Measurements from ENCODE around the gene BICC1.

BICC1 gene

DNA sequence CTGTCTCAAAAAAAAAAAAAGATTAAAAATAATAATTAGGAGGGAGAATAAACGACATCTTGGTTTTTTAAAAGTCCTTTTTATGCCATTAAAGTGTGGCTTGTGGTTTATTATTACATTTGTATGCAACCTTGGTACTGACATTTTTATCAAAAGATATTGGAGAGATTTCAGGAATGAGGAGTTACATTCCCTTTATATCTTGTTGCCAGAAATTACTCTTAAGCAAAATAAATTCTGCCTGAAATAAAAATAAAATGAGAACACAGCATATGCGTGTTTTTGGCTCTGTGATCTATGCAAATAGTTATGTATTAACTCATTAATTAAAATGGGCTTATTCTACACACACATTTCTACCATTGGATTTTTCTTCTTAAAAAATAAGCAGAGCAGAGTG lies 202.4 kb downstream of the BICC1 start:
- no peak for DNase-seq

DNA sequence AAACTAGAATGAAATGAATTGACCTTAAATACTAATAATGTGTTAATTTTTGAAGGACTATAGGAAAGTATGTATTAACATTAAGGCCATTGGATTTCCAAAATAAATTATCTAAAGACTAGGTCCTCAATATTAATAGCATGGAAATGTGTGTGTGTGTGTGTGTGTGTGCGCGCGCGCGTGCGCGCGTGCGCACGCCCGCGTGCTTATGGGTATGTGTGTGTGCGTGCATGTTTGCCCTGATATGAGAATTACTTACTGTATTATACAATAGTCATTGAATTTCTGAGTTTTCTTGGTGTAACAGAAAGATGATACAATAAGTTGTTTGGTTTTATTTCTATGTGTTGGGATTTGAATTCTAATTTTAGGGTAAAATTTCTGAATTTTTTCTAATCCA lies 205.9 kb downstream of the BICC1 start:
- no peak for DNase-seq

DNA sequence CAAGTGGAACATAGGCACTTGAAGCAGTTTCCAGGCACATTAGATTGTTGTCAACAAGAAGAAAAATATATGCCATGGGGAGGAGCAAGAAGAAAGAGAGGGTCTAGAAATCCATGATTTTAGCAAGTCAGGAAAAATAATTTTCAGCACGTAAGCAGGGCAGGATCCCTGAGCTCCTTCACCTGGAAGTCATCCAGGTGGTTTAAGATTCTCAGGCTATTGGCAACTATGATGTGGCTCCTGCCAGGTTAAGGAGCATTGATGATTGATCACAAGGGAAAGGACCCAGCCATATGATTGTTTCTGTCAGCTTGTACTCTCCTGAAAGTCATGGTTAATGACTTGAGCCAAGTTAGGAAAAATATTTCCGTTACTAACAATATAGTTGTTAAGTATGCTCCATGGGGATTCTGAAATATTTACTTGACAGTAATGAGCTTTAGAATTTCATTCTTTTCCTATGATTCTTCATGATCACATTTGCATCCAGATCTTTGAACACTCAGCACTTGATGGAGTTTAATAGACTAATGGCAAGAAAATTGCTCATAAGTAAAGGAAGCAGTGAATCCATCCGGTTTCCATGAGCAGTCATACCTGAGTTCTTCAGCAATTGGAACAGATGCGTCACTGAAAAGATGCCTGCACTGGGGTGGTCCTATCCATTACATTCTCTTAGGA lies 209.1 kb downstream of the BICC1 start:
- DNase-seq, result no peak

DNA sequence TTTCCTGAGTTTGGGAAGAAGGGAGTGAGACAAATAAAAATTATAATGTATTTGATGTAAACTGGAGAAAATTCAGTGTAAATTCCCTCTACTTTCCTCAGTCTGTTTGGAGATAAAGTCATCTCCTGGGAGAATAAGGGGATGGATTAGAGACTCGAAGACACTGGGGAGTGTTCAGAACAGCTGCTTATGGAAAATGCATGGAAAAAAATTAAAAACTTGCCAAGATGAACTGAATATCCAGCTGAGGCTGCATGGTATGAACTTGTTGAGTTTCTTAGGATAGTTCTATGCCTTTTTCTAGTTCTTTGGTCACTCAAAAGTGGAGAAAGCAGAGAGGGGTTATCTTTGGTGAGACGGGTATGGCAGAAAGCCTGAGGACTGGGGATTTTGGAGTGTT lies 210.5 kb downstream of the BICC1 start:
- no peak for DNase-seq

DNA sequence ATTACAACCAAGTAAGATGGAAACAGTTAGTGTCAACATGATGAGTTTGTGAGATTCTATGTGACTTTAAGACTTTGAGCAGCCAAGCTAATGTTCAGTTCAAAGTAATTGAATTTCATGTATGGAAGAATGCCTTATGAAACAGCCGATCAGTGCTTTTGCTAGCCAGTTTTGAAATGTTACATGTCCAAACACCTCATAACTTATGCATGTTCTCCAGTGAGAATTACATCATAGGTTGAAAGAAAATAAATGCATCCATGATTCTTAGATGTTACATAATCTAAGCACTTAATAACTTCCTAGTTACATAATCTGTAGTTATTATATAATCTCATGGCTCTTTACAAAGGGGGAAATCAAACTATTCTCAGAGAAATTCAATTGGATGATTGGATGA lies 211.3 kb downstream of the BICC1 start:
- no peak for DNase-seq

DNA sequence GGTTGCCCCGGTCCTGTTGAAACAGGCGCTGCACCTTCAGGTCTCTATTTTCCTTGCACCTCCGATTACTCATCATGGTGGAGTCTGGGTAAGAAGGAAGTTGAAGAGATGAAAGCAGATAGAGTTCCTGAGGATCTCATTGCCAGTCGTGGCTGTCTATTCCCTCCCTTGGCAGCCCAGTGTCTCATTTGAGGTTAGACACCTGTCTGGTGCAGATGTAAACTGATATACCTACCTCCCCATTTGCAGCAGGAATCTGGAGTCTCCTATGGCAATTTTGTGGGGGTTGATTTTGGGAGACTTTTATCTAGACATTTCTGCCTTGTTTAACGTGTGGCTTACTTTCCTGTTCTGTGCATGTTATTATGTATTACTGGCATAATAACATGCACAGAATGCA lies 212.1 kb downstream of the BICC1 start:
- no peak for DNase-seq

DNA sequence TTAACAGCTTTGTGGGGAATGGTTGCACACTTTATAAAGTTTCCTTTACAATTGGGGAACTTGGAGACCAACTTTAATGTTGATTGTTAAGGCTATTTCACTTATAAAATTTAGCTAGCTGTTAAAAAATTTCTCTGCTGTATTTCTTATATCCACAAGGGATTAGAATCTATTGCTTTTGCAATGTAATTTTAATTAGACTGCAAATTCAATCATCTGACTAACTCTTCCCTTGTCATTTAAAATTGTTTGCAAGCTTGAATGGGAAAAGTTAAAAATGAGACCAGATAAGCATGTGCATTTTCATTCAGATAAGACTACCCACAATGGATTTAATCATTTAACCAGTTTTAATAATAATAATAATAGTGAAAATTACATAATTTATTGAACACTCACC lies 213.2 kb downstream of the BICC1 start:
- DNase-seq, result no peak

DNA sequence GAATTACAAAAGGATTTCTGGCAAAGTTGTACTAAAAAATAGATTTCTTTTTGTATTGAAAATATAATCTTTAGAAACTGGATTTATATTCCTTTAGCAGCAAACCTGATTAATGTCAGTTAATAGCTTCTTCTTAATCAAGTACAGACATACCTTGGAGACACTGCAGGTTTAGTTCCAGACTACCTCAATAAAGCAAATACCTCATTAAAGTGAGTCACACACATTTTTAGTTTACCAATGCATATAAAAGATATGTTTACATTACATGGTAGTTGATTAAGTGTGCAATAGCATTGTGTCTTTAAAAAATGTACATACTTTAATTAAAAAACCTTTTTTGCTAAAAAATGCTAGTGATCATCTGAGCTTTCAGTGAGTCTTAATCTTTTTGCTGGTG lies 215.0 kb downstream of the BICC1 start:
- DNase-seq, result no peak

DNA sequence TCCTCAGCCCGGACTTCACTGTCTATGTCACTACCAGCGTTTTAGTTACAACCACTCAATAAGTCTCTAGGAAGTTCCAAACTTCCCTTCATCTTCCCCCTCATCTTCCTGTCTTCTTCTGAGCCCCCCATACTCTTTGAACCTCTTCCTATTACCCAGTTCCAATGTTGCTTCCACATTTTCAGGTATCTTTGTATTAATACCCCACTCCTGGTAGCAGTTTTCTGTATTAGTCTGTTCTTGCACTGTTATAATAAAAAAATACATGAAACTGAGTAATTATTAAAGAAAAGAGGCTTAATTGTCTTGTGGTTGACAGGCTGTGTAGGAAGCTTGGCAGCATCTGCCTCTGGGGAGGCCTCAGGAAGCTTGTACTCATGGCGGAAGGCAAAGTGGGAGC lies 218.6 kb downstream of the BICC1 start:
- DNase-seq, result no peak

DNA sequence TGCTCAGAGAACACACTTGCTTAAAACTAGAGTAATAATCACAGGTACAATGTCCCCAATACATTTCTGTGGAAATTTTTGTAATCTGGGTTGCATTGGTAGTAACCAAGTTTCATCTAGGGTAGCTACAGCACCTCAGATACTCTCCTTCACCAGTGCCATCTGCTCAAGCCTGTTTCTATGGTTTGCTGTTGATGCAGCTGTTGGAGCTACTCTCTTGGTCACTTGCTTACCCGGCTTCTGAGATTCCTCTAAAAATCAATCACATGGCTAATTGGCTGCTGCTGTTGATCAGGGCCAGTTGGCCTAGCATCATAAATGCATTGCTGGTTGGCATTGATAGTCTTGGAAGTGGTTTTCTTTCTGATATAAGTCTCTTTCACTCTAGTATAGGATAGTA lies 220.8 kb downstream of the BICC1 start:
- no peak for DNase-seq

DNA sequence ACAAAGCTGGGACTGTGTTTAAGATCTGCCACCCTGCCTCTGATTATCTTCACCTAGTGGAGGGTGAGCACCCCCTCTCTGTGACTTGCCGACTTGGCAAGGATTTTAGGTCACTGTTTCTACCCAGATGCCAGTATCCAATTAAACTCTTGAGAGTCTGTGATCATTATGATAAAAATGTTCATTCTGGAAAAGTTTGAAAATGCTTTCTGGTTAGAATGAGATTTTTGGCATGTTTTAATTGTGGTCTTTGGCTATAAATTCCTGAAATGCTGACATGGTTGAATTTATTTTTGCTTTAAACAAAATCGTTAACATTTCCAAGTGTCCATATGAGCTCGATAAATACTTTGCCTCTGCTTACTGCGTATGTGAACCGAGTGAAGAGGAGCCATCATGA lies 221.4 kb downstream of the BICC1 start:
- DNase-seq, result no peak

DNA sequence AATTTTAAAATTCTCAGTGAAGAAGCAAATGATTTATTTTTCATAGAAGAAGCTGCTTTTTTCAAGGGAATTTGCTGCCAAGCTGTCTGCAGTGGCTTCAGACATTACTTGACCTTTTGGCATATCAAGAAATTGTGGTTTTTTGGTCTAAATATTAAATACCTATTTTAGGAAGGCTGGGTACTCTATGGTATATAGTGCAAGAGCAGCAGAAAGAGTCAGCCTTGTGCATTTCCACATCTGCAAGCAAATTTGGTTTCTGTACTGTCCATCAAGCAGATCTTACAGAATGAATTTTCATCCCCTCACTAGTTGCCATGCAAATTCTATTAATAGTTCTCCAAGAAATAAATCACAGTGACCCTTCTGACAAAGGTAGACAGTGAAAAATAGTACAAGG lies 222.0 kb downstream of the BICC1 start:
- no peak for DNase-seq

DNA sequence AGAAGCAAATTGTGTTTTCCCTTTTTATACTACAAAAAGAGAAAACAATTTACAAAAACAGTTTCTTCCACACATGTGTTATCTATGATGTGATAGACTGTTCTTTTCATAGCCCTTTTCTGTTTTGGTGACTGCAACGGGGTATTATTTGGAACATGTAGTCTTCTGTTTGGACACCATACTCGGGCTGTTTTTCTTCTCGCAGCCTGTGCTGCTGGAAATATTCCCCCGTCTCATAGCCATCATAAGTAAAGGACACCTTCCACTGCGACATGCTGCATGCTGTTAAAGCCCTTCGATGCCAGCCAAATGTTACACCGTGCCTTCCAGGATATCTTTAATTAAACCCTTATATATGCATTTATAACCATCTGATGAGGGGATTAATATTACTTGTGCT lies 222.4 kb downstream of the BICC1 start:
- no peak for DNase-seq

DNA sequence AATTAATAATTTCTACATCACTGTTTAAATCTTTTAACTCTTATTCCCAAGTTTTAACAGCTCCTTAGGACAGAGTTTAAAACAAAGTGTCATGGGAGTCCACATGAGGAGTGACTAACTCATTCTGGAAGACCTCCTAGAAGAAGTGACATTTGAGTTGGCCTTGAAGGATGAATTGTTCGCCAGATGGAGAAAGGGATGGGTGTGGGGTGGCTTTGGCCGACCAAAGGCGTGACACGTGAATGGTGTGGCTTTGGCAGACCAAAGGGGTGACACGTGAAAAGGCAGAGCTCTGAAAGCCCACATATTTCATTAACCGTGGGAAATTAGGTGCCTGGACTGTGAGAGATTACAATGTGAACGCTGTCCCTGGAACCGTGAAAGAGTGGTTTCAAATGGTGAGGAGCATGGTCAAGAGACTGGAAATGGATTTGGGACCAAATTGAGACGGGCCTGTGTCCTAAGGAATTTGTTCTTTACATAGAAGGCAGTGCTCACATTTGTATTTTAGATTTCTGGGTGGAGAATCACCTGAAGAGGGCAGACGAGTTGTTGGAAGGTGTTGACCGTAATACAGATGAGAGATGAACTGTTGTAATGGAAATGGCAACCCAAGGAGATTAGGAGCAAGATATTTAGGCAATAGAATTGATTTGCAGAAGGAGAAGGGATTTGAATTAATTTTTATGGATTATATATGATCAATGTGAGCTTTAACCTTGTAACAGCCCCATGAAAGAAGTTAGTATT lies 228.1 kb downstream of the BICC1 start:
- no peak for DNase-seq

DNA sequence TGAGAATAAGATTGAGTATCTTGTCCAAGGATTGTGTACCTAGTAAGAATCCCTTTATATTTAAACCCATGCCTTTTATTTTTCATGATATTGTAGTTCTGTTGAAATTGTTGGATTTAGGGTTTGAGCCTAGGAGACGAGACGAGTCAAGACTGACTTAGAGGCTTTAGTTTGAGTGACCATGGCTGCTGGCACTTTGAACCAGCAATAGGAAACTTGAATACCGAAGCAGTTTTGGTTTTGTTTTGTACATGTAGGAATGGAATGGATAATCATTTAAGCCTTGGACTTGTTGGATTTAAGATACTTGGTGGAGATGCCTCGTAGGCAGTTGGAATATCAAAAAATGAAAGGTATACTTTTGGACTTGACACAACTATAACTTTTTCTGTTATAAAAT lies 229.0 kb downstream of the BICC1 start:
- DNase-seq, result no peak

DNA sequence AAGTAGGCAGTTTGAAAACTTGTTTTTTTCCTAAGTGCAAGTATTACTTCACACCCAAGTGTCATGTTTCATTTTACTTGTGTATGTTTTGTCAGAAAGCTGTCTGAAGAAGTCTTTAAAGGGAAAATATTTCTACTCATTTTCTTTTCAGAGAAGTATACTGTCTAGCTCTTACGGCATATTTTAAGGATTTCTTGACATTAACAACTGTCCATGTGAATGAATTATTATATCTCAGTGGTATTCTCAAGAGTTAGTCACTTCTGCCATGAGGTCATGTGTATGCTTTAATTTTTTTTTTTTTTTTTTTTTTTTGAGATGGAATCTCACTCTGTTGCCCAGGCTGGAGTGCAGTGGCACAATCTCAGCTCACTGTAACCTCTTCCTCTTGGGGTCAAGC lies 229.5 kb downstream of the BICC1 start:
- no peak for DNase-seq

DNA sequence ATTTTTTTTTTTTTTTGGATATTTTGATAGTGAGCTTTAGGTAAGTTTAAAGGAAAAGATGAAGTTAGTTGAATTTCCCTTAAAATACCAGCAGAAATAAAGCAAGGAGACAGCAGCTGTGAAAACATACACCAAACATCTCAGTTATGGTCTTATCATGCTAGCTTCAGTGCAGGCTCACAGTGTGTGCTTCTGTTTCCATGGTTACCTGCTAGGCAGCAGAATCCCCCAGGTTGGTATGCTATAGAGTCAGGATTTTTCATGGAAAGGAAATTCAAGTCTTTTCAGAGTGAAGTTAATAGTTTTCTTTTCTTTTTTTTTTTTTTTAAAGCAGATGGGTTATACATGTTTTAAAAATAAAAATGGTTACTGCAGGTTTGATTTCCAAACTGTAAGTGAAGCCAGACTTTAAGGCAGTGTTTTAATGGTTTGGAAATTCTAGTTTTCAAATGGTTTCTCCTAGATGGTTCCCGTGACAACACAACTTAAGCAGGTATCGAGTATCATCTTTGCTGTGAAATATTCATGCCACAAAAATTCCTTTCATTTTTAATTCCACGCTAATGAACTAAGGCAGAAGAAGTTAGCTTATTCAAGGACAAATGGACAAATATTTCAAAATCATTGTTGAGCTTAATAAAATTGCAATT lies 230.9 kb downstream of the BICC1 start:
- no peak for DNase-seq

DNA sequence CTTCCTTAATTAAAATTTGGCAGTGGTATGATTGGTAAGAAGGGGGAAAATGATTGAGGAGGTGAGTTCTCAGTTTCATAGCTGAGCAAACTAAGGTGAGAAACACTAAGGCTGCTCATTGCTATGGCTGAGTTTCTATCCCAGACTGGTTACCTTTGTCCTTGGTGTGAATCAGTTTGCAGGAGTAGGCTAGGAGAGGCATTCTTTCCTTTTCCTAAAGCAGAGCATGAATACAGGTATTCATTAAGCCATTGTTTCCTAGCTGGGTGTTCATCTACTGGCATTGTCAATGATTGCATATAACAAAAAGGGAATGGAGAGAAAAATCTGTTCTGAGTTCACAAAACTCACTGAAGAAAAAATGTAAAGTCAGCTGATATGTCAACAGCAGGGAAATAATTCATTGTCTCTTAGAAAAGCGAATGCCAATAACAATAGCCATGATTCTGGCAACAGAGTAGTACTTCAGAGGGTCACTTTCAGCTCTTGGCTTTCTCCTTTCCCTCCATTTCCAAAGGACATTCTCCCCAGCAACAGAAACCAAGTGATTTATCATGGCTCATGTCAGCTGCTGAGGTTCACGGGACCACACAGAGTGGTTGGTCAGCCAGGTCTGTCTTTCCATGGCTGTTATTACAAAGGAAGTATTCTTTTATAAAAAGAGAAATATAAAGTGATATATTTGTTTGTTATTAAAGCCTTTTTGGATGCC lies 234.0 kb downstream of the BICC1 start:
- no peak for DNase-seq

DNA sequence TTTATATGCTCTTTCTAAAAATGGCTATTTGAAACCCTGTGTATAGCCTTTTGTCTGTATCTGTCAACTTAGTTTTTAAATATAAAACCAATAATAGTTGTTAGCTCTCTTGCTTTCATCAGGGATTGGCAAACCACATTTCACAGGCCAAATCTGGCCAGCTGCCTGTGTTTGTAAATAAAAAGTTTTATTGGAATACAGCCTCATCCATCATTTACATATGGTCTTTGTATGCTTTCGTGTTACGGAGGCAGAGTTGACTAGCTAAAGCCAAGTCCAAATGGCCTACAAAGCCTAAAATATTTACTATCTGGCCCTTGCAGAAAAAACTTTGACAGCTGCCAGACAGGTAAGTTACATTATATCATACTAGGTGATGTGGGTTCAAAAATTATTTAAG lies 235.0 kb downstream of the BICC1 start:
- DNase-seq, result no peak

DNA sequence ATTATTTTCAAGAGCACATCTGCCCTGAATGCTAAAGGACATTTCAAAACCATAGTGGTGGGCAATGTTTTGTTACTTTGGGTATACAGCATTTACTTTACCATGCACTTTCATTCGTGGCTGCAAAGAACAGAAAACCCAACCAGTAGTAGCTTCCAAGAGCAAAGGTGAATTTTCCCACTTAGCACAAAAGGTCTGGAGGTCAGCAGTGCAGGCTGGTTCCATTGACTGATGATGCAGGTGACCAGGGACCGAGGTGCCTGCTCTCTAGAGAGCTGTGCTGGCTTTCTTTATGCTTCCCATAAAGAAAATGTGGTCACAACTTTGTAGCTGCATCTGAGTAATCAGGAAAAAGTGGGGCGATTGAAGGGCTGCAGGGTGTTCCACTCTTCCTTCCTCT lies 240.0 kb downstream of the BICC1 start:
- DNase-seq, result no peak

DNA sequence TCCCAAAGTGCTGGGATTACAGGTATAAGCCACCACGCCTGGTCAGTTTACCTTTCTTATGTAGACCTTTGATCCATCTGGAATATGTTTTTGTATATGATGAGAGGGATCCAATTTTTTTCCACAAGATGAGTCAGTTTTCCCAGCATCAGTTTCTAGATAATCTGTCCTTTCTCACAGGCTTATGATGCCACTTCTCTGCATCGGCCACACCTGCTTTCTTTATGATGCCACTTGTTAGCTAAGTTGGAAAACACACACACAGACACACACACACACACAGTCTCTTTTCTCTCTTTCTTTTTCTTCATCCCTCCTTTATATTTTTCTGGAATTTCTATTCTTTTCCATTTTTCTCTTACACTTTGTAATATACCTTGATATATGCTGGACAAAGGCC lies 240.8 kb downstream of the BICC1 start:
- DNase-seq, result no peak

DNA sequence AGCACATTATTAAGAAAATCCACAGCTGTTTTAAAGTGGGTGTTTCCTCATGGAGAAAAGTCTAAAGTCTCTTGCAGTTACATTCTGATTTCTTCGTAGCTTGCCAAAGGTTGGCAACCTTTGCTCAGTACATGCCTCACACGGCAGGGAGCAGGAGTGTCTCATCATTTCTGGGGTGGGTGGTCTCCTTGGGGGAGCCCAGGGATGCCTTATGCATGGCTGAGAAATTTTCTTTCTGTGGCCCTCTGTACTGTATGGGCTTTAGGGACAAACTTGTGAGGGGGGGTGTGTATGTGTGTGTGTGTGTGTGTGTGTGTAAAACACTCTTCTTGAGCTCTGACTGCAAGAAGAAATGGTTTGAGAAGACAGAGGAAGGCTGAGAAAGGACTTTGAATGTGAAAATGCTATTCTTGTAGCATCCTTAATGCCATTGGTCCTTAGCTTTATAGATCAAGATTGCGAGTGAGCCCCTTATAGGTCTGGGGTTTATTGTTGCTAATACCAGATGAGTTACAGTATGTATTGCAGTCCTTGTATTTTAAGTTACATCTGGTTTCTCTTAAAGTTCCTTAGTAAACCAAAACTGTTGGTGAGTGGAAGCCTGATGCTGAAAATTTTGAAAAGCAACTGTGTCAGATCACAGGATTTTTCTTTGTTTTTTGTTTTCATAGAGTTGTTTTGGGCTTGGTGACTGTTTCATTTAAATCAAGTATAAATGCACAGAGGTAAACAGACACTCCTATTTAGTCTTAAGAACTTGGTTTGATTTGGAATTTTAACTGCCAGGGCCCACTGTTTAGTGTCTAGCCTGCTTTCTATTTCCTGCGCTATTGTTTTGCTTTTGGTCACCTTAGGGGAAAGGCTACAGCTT lies 242.0 kb downstream of the BICC1 start:
- DNase-seq, result no peak

DNA sequence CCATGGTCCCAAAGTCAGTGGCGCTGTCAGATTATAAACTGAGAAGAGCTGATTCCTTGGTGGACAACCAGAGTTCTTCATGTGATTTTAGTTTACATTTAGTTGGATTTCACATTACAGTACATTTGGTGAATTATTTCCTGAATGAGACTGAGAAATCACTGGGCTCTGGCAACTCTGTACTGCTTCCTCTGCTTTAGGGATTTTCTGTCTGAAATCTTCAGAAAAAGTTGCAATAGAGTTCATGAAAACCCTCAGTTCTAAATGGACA lies 242.6 kb downstream of the BICC1 start:
- DNase-seq, result no peak

Data from CD4-positive, alpha-beta T cell treated with Interleukin-15 for 1 hour (primary cell).